HG03378 (cell line): Measurements from ENCODE around the gene RCOR1.

ENCODE experiments used
- ATAC-seq: cut with Tn5 transposase; IDR thresholded peaks from one replicate; pipeline ENCODE4 v1.9.1; 2021; ENCODE audit warnings: mild to moderate bottlenecking, moderate library complexity; ENCODE audit not compliant: unreplicated experiment

RCOR1 gene

DNA sequence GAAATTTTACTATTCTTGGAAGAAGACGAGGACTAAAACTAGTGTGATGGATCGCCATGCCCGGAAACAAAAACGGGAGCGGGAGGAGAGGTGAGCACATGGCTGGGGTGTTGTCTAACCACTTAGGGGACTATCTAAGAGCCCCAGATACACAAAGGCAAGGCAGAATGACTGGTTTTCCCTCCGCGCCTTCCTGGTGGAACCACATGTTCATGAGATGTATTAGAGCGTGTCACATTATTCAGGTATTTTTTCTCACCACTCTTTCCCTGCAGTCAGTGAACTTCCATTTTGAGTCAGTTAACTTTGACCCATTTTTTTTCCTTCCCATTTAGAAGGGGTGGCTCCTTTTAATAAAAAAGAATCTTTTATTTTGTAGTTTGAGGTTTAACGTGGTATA, 116.0 kb downstream of the RCOR1 start:
- no peak for ATAC-seq

DNA sequence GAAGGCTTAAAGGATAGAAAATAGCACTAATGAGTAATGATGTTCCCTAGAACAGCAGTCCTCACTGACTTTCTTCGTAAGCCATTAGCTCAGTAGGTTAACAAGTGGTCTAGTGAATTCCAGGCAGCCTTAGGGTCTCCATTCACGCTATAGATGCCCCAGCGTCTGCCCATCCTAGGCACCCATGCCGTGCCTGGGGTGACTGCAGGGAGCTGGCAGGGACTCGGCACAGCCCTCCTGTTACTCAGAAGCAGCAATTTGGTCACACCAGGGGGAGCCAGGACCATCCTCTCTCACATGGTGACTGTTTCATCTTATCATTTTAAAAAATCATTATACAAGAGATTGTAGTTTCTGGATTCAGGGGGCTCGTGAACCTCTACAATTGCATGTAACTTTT, 118.8 kb downstream of the RCOR1 start:
- ATAC-seq, result no peak

DNA sequence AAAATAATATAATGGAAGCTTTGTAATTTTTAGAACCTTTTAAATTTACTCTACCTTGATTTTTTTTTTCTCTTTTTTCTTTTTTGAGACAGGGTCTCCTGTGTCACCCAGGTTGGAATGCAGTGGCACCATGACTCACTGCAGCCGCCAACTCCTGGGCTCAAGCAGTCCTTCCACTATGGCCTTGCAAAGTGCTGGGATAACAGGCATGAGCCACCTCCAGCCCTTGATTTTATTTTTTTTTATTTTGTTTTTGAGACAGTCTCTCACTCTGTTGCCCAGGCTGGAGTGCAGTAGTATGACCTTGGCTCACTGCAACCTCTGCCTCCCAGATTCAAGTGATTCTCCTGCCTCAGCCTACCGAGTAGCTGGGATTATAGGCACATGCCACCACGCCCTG, 119.5 kb downstream of the RCOR1 start:
- ATAC-seq, result no peak

DNA sequence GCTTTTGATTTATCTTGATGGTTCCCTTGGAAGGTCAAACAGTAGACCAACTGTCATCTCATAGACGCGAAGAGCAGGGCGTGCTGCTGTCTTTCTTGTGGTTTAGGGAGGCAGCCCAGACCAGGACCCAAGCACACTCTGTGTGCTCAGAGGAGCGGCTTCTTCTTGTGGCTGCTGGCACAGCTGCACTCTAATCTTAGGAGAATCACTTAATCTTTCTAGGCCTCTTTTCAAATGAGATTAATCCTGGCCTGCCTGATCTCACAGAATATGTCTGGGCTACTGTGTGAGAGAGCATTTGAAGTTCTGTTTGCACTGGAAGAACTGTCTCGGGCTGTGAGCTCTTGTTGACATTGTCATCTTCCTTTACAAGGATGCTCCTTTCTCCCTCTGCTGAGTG, 124.8 kb downstream of the RCOR1 start:
- no peak for ATAC-seq

DNA sequence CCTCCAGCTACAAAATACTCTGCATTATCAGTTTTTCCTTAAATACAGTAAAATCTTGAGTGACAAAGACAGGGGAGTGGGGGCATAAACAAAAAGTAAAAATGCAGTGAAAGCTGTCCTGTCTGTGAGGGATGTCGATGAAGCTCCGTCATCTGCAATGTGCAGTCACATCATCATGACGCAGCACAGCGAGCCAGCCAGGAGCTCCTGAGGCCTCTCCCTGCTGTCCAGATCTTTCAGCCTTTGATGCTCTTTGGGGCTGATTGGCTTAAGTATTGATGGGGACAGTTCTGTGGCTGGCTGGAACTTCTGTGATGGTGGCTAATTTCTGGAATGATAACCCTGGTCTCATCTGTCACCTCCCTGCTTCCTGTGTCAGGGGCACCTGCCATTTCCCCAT, 130.2 kb downstream of the RCOR1 start:
- no peak for ATAC-seq

DNA sequence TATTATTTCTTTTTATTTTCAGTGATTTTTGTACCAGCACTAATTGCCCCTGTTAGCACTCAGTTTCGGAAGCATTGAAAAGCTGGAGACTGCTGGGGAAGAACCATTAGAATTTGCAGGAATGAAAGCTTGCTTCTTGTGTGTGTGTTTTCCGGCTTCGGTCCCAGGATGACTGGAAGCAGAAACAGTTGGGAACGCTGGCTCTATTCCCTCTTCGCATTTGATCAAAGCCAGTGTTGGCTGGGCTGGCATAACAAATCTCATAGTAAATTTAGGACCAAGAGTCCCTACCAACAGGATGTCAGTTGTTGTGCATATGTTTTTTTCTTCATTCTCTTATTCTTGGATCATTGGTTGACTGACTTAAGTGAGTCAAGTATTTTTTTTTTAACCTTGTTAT, 131.2 kb downstream of the RCOR1 start:
- ATAC-seq, result no peak

DNA sequence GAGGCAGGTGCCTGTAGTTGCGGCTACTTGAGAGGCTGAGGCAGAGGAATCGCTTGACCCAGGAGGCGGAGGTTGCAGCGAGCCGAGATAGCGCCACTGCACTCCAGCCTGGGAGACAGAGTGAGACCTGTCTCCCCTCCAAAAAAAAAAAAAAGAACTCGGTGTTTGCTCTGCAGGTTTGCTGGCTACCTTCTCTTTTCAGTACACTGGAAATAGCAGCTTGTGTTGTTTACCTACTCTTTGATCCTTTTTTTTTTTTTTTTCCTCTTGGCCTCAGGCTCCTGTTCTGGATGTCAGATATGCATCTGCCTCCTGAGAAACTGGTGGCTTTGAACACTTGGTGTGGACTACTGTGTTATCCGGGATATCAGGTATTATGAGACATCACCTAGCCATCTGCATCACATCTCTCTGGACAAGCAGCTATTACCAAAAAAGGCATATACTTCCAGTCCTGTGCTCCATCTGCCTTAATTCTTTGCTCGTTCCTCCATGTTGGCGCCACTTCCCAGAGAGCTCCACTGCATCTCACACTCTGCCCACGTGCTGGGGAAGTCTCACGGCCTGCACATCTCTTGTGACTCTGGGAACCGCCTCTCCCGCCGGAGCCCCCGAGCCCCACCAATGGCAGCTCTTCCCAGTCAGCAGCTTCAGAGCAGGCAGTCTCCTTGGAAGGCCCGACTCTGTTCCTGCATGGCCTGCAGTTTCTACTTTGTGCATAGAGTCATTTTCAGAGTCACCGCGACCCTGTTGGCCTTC, 133.9 kb downstream of the RCOR1 start:
- ATAC-seq, result no peak

DNA sequence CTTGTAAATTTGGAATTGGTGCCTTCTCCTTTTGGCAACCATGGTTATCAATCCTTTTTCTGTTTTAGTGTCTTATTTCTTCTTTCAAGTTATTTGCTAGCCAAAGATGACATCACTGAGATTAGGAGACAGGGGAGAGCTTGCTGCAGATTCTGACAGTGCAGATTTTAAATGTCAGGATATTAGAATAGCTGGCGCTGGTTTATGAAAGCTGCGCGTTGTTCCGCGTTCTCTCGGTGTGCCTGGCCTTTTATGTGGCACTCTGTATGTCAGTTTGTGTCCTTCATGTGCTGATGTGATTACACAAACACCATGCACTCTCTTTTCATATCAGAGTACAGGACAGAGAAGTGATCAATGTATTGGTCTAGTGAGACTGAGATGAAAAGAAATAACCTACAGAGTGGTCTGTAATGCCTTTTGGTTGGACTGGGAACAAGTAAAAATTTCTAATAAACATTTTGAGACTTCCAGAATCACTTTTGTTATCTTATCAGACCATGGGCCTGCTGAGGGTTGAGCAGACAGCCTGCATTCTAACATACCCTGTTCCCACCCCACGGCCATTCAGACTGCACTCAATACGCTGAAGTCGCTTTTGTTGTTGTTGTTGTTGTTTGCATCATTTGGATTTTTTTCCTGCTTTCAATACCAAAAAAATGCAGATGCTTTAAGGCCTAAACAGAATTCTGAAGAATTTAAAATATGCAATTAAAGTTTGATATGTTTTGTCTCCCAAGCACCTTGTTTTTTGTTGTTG, 135.1 kb downstream of the RCOR1 start:
- no peak for ATAC-seq

DNA sequence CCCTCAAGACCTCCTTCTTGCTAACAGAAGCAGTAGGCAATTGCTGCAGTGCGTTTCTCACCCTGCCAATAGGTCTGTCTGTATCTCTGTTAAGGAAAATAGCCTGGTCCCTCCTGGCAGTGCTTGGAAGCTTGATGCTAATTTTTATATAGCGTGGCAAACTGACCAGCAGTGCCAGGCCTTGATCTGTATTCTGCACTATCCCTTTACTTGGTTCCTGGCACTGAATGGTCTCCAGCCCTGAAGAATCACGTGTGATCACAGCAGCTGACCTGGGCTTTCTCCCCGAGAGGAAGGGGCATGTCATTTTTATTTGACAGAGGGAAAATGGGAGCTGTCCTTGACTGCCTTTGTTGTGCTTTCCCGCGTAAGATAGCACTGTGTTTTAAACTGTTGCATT, 136.1 kb downstream of the RCOR1 start:
- no peak for ATAC-seq

DNA sequence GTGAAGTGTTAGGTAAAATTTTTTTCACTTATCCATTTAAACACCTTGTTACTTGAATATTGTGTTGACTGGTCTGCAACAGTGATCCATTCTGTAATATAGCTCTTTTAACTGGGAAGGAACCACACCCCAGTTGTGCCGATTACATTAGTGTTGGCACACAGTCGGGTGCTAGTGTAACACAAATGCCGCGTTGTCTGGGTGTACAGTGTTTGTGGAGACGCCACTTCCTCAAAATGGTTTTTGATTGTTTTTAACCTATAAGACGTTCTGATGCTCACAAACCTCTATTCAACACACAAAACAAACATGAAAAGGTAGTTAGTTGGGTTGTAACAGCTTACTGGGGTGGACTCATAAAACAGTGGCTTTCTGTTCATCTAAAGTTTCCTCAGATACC, 136.8 kb downstream of the RCOR1 start:
- ATAC-seq, result no peak

DNA sequence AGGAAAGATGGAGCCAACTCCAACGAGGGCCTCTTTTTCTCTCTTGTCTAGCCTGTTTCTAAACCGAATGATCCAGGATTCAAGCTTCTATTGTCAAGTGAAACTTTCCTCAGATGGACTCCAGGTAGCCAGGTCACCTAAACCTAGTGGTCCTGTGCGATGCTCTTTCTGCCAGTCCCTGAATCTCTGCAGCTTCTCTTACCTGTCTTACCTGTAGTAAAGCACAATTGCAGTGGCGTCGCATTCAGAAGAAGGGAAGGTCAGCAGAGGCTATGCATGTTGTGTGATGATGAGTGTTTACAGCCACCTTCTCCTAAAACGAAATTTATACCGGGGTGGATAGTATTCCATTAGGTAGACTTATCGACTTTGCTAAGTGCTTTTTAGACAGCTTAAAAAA, 137.4 kb downstream of the RCOR1 start:
- no peak for ATAC-seq

DNA sequence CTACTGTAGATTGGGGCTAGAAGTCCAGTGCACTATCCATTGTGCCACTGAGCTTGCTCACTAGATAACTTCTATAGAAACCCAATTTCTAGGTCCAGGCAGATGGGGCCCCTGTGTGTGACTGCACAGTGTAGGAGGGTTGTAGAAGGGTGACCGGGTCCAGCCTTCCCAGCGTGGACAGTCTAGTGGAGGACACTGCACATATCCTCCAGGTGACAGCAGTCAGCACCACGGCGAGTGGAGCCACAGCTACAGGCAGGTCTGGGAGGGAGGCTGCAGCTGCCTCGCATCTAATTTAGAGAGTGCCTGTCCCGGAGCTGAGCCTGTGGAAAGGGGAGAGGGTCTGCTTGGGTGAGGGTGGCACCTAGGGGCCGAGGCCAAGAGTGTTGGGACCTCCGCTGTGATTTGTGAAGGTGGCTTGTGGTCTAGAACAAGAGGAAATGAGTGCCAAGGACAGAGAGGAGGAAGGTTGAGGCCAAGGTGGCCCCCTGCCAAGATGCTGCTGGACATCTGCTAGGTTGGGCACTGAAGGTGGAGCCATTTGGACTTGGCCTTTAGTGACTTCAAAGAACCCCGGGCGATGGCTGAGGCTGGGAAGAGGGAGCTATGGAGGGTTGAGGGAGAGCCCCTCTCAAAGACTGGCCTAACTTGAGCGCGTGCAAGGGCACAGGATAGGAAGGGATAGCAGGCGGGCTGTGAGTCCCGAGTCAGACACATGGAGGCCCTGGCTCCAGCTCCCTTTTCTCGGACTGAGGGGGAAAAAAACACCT, 138.8 kb downstream of the RCOR1 start:
- ATAC-seq, result no peak

DNA sequence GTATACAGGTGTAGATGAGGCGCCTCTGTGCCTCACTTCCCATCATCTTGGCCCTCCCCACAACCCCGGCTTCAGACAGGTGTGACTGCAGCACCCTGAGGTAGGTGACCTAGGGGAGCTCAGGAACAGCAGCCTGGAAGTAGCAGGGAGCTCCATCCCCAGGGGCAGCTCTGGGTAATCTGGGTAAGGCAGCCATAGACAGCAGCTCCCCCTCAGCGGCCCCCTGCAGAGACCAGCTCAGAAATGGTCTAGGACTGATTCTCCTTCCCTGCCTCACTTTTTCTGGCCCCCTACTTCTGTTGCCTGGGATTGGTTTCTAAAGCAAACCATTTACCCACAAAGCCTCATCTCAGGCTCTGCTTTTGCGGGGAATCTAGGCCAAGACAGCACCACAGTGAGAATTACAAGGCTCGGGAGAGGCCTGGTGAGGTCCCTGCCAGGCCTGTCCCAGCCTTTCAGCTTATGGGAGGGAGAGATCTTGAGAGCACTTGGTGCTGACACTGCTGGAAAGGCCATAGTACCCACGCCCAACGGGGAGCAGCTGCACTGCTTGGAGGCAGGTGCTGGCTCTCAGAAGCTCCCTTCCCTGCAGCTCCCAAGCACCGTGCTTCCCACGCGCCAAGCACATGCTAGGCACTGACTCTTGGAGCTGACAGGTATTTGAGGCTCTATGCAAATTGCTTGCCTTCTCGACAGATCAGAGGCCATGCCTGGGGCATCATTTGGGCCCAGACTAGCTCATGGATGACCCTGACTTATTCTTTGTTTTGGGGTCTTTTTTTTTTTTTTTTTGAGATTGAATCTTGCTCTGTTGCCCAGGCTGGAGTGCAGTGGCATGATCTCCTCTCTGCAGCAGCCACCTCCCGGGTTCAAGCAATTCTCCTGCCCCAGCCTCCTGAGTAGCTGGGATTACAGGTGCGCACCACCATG, 139.7 kb downstream of the RCOR1 start:
- ATAC-seq, result no peak

DNA sequence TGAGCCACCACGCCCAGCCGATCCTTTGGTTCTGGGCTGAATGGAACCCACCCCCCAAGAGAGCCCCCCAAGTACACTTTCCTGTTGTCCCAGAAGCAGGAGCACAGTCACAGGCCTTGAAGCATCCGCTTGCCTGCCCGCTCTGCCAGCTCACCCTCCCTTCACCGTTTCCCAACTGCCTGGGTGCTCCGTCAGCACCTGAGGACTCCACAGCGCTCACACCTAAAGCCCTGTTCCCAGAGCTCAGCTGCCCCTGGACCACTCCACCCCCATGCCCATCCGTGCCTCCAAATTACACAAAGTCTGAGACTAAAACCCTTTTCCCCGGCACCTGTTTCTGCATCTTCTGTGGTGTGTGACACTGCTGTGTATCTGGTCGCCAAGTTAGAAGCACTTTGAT, 140.5 kb downstream of the RCOR1 start:
- no peak for ATAC-seq

DNA sequence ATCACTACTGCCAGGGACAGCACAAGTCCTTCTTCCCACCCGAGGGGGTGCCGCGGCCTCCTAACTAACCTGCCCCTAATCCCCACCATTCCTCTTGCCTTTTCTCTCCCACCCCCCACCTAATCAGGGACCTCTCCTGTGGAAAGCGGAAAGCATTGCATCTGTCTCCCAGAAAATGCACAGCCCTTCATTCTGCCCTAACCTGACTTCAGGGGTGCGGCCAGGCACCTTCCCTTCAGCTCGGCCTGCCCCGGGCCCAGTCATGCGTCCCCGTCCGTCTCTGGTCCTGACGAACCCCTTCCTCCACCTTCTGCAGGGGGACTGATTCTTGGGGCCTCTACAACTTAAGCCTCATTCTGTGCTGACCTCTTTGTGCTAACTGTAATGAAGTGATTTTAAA, 140.9 kb downstream of the RCOR1 start:
- ATAC-seq, result no peak

DNA sequence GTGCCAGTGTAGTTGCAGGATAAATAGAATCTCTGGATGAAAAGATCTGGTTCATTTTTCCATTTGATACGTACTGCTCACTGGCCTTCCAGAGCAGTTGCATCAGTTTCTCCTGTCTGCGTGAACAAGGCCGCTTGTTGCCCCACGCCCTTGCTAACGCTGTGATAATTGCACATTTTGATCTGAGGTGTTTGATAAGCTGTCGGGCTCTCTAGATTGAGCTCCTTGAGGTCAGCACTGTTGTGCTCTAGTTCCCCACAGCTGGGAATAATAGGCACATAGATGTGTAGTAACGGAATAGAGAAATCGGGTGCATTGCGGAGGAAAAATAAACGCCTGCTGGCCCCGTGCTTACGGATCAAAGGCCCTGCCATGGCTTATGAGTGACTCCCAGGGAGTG, 142.0 kb downstream of the RCOR1 start:
- no peak for ATAC-seq

DNA sequence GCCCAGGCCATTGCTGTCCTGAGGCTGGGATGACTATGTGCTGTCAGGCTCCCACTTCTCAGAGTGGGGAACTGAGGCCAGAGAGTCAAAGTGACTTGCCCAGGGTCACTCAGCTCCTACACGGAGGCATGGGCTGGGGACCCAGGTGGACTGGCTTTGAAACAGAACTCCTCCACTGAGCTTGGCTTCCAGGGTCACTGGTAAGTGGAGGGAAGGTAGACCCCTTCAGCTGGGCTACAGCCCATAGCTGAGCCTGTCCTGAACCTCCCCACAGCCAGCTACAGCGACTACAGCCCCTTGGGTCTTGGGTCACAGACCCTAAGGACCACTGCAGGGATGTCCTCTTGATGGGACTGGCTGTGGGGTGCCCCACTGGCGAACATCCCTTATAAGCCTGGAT, 144.5 kb downstream of the RCOR1 start:
- ATAC-seq, result no peak

DNA sequence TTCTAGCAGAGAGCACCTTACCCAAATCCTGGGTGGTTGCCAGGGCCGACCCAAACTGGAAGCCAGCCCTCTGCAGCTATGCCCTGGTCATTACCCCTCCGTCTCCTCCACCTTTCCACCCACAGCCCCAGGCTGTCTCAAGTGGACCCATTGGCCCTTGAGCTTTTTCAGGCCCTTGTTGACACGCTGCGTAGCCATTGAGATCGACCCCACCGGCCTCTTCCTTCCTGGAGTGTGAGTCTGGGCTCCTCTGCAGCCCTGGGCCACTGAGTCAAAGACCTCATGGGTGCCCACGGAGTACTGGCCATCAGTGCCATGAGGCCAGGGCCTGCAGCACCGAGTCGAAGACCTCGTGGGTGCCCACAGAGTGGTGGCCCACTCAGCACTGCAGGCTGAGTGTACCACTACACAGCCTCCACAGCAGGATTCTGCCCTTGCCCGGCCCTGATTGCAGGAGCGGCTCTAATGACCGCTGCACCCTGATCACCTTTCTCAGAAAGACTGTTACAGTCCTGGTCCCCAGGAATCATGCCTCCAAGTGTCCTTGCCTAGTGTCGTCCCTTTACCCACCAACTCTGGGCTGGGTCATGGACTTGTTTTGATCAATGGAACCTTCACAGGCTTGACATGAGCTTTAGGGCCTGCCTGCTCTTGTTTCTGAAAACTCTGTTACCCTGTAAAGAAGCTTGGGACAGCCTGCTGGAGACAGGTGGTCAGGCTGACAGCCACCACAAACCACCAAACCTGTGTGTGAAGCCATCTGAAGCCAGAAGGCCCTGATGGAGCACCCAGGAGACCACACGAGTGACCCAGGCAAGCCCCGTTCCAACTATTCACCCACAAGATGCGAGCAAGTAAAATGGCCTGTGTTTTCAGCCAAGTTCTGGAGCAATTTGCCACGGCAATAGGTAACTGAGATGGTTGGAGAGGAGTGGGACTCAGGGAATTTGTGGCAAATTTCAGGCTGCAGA, 145.2 kb downstream of the RCOR1 start:
- no peak for ATAC-seq

DNA sequence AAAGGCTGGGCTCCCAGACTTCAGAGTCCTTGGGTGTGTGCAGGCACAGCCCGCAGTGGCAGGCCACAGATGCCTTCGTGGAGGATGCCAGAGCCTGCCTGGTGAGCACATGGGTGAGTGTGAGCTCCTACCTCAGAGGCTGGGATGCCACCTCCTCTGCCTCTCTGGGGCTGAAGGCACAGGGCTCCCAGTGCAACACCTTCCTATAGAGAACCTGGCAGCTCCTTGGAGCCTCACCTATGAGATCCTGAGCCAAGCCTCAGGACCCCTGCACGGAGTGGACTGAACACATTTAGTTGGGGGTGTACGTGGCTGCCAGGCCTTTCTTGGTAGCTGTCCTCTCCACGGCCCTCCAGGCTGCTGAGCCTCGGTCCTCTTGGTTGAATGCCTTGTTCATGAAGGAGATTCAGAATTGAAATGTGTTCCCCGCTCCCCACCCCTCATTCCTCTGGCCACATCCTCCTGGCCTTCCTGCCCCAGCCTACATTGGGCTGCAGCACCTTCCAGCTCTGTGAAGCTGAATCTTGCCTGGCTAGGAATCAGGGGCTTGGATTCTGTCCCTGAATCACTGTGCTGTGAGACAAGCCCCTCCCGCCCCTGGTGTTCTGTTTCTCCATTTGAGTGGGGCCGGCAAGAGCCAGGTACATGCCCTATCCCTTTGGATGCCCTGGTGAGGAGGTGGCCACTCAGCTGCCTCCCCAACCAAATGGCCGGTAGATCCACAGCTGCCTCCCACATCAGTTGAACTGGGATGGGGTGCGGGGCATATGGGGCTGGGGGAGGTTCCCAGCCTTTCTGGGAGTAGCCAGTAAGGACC, 146.1 kb downstream of the RCOR1 start:
- no peak for ATAC-seq
